NOMO-1 treated with dmso at 0.1 percent for 144 hours (cell line): ENCODE results near the gene NKPD1.

ENCODE experiments used
- DNase-seq: peaks from one replicate; lab custom pipeline; 2025; ENCODE audit not compliant: unreplicated experiment; lab: John Stamatoyannopoulos, UW

Gene NKPD1, protein sequence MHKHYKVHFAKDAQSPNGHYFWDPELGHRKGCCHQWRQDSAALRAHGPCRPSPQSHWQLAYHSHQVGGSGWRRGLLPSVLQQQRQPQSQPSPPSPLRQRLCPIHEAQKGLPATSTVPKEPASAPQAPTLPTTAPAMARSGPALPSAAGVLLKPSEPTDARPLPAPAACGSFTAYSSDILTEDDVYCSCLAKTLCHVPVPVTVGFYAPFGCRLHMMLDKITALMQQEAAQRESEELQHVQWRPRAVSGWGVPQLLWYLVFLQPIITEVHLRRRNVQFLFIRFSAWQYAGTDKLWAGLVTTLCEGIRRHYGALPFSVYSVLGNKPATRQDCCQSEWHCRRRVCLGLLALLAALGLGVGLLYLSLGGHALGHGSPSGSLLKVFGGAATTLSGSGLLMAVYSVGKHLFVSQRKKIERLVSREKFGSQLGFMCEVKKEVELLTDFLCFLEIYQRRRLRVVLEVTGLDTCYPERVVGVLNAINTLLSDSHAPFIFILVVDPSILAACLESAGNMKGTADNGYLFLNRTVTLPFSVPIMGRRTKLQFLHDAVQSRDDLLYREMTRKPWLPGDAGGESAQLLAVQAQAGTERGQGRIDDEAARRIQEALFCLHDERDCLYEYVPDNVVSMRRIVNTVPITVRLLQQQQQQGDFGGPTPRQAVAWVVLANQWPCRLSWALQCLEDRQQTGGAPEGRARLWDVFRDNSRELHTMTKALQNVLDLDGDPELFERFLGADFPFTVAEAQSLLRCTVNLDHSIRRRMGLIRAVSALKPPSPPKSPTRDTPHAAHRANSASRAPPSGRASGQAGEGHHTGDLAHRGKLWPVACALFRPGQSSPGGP

DNA sequence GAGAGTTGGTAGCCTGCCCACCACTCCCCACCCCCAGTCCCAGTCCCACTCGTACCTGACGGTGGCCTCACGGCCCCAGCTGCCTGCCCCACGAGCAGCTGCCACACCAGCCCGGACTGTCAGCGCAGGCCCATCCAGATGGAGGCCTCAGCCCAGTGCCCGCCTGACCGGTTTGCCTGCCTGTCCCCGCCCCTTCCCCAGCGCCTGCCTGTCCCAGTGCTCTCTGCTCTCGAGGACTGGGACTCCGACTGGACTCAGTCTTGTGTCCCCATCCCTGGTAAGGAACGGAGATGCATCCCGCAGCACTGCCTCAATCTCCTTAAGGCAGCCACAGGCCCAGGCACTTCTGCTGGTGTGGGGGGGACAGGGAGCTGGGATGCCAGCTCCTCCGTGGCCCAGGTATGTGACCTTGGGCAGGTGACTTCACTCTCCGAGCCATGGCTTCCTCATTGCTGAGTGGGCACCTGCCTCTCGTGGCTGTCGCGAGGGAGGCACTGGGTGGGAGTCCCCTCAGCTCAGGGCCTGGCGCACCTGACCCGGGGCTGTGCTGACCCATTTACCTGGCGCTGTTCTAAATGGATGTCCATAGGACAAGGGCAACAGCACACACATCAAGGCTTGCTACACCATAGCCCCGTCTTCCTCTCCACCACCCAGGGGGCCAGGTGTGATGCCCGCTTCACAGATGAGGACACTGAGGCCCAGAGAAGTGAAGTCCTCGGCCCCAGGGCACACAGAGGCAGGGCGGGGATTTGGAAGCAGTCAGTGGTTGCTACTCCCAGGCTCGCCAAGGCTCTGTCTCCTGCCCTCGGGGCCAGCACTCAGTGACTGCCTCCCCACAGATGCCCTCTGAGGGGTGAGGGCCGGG lies at the start of gene NKPD1:
Gene NKPD1 (minus strand): TSS at position 113 of the 868 bp plus-strand sequence. CDS start 832 bp downstream, outside the sequence.
- DNase-seq: no peak

DNA sequence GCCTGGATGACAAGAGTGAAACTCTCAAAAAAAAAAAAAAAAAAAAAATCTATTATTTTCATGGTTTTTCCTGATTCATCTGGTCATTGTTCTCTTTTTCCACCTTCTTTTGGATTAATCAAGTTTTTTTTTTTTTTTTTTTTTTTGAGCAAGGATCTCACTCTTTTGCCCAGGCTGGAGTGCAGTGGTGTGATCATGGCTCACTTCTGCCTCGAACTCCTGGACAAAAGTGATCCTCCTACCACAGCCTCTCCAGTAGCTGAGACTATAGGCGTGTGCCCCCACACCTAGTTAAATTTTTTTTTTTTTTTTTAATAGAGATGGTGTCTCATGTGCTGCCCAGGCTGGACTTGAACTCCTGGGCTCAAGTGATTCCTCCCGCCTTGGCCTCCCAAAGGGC lies 45.5 kb upstream of the NKPD1 start:
- no peak for DNase-seq

DNA sequence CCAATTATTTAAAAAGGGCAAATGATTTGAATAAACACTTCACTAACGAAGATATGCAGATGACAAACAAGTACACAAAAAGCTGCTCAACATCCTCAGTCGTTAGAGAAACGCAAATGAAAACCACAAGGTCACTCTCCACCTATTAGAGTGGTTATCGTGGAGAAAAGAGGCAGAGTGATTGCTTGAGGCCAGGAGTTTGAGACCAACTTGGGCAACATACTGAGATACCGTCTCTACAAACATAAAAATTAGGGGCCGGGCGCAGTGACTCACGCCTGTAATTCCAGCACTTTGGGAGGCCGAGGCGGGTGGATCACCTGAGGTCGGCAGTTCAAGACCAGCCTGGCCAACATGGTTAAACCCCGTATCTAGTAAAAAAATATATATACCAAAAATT lies 45.0 kb upstream of the NKPD1 start:
- DNase-seq: no peak

DNA sequence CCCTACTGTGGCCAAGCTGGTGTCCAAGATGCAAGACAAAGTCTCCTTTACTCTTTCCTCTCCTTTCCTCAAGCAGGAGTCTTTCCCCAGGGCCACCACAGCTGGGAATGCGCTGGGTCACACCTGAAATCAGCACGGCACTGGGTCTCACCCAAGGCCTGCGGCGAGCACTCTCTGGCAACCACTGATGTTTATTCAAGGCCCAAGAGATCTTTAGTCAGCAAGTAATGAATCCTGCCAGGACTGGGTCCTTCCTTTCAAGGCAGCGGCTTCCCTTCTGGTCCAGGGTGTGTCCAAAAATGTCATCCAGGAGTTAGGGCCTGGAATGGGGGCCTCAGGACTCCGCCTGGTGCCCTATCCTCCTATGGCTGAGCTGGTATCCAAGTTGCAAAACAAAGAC lies 41.9 kb upstream of the NKPD1 start:
- DNase-seq: no peak

DNA sequence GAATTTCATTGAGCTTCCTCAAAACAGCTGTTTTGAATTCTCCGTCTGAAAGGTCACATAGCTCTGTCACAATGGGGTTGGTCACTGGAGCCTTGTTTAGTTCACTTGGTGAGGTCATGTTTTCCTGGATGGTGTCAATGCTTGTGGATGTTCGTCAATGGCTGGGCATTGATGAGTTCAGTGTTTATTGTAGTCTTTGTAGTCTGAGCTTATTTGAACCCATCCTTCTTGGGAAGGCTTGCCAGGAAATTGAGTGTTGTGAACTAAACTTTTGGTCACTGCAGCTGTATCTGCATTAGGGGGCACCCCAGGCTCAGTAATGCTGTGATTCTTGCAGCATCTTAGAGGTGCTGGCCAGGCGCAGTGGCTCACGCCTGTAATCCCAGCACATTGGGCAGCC lies 39.8 kb upstream of the NKPD1 start:
- DNase-seq: no peak

DNA sequence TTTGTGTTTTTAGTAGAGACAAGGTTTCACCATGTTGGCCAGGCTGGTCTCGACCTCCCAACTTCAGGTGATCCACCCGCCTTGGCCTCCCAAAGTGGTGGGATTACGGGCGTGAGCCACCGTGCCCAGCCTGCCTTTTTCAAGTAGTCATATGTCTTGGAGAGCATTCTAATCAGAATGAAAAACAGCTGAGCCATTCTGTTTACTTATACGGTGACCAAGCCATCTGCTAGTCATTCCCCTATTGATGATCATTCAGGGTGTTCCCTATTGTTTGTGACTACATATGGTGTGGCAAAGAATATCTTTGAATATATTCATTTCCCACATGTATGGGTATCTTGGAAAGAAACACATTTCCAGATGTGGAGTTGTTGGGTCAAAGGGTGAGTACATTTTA lies 35.0 kb upstream of the NKPD1 start:
- no peak for DNase-seq

DNA sequence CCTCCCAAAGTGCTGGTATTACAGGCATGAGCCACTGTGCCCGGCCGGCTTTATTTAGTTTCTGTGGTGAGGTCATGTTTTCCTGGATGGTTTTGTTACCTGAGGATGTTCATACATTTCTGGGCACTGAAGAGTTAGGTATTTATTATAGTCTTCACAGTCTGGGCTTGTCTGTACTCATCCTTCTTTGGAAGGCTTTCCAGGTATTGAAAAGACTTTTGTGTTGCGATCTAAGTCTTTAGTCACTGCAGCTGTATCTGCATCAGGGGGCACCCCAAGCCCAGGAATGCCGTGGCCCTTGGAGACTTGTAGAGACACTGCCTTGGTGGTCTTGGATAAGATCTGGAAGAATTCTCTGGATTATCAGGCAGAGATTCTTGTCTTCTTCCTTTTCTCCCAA lies 30.6 kb upstream of the NKPD1 start:
- DNase-seq: no peak

DNA sequence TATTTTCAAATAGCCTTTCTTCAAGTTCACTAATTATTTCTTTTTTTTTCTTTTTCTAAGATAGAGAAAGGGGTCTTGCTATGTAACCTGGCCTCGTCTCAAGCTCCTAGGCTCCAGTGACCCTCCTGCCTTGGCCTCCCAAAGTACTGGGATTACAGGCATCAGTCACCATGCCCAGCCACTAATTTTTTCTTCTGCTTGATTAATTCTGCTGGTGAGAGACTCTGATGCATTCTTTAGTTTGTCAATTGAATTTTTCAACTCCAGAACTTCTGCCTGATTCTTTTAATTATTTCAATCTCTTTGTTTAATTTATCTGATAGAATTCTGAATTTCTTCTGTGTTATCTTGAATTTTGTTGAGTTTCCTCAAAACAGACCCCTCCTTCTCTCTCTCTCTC lies 29.2 kb upstream of the NKPD1 start:
- DNase-seq: no peak

DNA sequence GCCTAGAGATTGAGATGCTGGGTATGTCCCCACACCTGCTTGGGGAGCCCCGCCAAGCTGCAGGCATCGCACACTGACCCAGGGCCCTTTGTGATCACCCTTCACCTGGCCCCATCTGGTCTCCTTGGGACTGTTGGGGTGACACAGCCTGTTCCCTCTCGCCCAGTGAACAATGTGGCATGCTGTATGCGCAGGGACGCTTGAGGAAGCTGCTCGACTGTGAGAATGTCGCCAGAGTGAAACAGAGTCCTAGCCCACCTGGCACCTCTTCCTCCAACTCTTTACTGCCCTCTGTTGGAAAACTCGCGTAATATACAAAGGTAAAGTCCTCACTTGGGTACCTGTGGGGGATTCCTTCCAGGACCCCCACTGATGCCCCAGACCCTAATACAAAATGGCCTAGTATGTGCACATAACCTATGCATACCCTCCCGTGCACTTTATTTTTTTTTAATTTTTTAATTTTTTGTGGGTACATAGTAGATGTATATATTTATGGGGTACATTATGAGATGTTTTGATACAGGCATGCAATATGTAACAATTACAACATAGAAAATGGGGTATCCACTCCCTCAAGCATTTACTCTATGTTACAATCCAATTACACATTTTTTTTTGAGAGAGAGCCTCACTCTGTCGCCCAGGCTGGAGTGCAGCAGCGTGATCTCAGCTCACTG lies 26.8 kb upstream of the NKPD1 start:
- no peak for DNase-seq

DNA sequence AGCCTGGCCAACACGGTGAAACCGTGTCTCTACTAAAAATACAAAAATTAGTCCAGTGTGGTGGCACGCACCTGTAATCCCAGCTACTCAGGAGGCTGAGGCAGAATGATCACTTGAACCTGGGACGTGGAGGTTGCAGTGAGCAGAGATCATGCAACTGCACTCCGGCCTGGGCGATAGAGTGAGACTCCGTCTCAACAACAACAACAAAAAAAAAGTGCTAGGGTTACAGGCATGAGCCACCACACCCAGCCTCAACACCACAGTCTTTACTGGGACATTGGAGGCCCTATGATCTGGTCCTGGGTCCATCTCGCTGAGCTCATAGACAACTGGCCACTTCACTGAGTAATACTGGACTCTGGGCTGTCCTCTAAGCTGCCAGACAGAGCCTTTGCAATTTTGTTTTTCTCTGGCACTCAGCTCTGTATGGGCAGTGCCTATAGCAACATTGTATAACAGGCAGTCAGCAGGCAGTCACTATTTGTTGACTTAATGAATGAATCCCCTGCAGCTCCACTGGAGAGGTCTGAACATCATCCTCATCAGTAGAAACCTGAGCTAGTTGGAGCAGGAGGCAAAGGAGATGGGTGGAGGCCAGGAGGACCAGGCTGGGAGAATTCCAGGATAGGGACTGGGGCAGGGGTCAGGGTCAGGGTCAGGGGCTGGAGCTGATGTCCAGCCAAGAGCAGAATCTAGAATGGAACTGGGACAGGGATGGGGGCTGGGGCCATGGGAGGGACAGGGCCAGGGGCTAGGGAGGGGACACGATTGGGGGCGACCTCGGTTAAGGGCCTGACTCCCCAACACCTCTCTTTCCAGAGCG lies 25.9 kb upstream of the NKPD1 start:
- DNase-seq: no peak

DNA sequence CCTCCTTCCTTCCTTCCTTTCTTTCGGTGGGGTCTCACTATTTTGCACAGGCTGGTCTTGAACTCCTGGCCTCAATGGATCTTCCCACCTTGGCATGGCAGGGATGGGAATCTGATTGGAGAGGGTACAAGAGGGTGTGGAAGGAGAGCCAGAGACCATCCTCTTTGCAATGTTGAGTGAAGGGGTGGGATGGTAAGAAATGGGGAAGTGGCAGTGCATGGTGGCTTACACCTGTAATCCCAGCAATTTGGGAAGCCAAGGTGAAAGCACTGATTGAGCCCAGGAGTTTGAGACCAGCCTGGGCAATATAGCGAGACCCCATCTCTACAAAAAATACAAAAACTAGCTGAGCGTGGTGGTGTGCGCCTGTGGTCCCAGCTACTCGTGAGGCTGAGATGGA lies 23.3 kb upstream of the NKPD1 start:
- no peak for DNase-seq

DNA sequence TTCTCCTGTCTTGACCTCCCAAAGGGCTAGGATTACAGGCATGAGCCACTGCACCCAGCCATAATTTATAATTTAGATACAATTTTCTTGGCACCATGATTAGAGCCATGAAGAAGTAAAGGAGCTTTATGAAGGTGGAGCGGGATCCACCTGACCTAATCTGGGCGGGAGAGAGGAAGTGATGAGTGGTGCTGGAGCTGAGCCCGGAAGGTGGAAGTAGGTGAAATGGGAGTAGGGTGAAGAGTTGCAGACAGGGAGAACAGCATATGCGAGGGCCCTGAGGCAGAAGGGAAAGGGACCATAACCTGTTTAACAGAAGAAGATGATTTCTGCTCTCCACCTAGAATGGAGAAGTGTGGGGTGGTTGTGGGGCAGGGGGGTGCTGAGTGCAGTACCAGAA lies 22.0 kb upstream of the NKPD1 start:
- no peak for DNase-seq

DNA sequence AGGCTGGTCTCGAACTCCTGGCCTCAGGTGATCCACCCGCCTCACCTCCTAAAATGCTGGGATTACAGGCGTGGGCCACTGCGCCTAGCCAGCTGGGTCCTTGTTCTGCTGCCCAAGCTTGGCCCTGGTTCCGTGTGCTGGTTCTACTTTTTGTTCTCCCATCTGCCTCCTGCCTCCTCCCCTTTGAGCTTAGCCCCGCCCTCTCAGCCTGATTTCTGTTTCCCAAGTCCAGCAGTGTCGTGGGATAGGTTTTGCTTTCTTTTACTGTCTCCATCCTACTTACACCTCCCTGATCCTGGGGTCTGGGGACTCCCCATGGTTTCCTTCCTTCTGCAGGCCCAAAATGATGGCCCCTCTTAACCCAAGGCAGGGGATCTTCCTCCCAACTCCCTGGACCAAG lies 20.2 kb upstream of the NKPD1 start:
- DNase-seq: no peak

DNA sequence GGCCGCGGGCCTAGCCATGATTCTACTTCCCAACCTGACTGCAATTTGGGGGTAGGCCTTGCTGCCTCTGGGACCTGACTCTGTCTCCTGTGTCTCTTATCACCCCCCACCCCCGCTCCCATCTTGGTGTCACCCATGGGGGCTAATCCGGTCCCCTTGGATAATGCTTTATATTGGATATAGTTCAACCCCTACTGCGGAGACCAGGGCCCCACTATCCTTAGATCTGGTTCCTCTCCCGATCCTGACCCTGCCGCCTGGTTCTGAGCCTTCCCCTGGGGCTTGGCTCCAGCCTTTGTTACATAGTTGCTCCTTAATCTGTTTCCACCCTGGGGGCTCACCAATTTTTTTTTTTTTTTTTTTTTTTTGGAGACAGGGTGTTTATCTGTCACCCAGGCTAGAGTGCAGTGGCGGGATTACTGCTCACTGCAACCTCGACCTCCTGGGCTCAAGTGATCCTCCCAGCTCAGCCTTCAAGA lies 19.1 kb upstream of the NKPD1 start:
- DNase-seq: no peak

DNA sequence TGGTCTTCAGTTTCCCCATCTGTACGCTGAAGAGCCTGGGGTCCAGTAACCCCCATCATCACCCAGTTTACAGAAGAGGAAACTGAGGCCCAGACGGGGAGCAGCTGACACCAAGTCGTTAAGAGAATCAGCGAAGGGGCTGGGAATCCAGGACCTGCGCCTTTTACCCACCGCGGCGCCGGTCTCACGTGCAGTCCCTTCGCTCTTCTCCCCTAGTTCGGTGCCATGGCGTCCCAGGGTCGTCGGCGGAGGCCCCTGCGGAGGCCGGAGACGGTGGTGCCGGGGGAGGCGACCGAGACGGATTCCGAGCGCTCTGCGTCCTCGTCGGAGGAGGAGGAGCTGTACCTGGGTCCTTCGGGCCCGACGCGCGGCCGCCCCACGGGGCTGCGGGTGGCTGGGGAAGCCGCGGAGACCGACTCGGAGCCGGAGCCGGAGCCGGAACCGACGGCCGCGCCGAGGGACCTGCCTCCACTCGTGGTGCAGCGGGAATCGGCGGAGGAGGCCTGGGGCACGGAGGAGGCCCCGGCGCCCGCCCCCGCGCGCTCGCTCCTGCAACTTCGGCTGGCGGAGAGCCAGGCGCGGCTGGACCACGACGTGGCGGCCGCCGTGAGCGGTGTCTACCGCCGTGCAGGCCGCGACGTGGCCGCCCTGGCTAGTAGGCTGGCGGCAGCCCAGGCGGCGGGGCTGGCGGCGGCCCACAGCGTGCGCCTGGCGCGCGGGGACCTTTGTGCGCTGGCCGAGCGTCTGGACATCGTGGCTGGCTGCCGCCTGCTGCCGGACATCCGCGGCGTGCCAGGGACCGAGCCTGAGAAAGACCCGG lies 18.5 kb upstream of the NKPD1 start:
- DNase-seq: no peak

DNA sequence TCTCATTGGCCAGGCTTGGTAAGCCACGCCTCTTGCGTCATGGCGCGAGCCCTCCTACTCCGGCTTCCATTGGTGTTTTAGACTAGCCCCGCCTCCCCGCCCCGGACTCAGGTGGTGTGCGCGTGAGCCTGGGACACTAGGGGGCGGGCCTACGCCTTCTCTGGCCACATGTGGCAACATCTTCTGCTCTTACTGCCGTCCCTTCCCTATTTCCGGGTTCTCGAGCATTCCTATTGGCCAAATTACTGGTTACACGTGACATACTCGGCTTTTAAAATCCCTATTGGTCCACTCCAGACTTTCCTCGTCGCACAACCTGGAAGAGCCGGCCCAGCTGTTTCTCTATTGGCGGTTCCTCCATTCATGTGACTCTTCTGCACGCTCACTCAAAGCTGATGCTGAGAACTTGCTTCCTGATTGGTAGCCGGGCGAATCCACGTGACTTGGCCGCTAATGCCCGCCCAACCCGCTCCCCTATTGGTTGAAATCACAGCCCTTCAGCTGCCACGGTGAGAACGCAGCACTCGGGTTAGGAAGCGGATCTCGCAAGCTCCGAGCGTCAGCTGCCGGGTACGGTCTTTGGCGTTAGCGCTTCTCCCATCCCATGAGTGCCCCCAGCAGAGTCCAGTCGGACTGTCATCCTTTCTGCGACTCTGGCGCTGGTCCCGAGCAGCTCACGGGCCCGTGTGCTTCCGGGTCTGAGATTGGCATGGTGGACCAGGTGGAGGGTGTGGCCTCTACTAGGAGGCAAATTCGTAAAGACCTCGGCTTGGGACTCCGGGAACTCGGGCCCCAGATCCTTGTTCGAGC lies 17.7 kb upstream of the NKPD1 start, which contains the start of gene BLOC1S3:
Gene BLOC1S3 (plus strand): TSS at position 523 of the 810 bp plus-strand sequence. CDS start 513 bp downstream, outside the sequence.
- peak; percentile 99 for DNase-seq

DNA sequence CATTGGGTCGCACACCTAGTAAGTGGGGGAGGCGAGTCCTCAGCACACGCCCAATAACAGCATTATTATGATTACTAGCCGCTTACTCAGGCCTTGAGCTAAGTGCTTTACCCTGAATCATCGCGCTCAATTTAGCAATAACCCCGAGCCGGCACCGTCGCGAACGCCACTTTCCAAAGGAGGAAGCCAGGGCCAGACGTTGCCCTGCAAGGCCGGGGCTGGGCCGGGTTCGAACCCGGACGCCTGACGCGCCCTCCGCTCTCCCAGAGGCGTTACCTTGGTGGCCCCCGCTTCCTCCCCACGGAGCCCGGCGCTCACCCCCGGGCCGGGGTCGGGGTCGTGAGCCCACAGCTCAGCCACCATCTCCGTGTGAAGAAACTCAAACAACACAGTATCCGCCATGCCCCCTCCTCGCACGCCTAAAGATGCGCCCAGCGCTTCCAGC lies 17.1 kb upstream of the NKPD1 start, which contains the start of gene TRAPPC6A:
Gene TRAPPC6A (minus strand): TSS at position 421 of the 445 bp plus-strand sequence. CDS start 19 bp downstream, at position 402.
- DNase-seq: peak; percentile 87
